ENCODE measurements around the gene ERCC1.

GRCh38 chr19:45468159-45468651 is 44.5 kb upstream of the ERCC1 start:
- TF ChIP-seq CTCF (IDR thresholded peaks at IDR 0.05) (no peak), POLR2A (IDR thresholded peaks at IDR 0.05) (no peak), POLR2AphosphoS5 (IDR thresholded peaks at IDR 0.05) (no peak)

Measured in stomach (tissue), 4 donors.